ENCODE data around the gene RRP9.

RRP9 gene

DNA sequence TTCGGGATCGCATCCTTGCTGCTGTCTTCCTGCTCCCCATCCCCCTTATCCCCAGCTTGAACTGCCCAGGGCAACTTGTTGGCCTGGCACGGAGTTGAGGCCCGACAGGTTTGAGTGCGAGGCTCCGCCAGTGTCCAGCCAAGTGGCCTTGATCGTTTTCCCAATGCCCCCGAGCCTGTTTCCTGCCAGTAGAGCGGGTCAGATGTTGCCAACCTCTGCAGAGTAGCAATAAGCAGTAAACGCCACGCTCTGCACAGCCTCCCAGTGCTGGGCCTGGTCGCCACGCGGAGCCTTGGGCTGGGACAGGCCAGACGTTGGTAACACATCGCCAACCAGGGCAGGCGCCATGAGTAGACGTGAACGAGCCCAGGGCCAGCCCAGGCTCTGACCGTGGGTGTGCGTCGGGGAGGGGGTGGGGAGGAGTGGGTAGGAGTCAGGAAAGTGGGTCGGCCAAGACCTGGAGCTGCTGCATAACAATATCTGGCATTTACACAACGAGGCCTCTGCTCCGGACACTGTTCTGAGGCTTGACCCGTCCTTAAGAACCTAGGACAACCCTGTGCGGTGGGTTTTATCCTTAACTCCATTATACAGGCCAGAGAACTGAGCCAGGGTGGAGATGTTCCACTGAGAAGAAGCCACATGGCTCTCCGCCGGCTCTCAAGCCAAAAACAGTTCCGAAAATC is 32.7 kb upstream of the RRP9 start:
- in situ Hi-C loops (cut with HindIII; ENCODE audit: low sequenced_read_pairs), result no loop called here

DNA sequence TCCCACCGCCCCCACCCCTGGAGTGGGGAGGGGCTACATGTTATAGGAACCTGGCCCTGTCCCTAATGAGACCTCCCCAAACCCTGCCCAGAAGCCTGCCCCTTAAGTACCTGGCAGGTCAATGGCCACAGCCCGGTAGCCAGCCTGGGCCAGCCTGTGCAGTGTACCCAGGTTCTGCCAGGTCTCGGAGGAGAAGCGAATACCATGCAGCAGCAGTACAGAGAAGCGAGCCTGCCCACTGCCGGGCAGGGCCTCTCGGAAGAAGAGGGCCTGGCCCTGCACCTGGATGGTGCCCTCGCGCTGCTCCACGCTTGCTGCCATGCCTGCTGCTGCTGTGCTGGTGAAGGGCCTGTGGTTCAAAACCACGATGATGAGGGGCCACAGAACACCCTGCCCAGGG is 29.6 kb upstream of the RRP9 start:
- in situ Hi-C loops (cut with HindIII; ENCODE audit: low sequenced_read_pairs), result no loop called here

DNA sequence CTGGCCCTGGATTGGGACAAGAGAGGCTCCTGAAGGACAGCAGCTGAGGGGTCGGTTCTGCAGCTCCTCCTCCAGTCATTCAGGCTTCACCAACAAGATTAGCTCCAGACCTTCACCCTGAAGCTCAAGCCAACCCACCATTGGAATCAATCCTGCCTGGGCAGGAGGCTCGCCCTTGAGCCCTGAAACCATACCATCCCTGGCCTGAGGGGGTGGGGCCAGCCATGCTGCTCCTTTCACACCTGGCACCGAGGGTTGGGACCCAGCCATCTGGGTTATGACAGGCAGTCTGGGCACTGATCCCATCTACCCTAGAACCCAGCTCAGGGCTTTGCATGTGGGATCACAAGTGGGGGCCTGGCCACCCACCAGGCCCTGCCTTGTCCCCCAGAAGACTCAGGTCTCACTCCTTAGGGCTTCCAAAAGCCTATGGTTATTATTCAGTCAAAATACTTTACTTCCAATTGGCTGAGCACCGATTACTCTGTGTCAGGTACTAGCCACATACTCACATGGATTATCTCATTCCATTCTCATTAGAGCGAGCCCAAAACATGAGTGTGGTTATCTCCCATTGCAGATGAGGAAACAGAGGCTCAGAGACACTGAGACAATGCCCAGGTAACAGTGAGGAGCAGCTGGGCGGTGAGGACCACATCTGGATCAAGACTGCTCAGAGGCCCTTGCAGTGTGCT is 29.0 kb upstream of the RRP9 start:
- in situ Hi-C loops (cut with HindIII; ENCODE audit: low sequenced_read_pairs), result no loop called here

DNA sequence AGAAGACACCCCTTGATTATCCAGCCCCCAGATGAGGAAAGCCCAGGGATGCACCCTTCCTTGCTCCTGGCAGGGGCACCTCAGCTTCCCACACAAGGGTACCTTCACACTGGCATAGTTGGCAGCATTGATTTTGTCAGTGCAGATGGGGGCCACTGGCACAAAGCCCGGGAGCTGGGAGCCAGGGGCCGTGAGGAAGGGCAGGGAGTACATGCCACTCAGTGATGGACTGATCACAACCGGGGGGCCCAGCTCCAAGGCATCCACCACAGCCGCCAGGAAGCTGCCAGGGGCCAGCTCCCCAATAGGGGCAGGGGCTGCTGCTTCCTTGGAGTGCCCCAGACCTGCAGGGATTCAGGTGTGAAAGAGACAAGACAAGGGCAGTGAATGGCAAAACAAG is 28.1 kb upstream of the RRP9 start:
- in situ Hi-C loops (cut with HindIII; ENCODE audit: low sequenced_read_pairs), result loop anchor here (10.0 kb wide), 2 partner anchors 75 to 125 kb away; no protein-coding TSS in a partner anchor

DNA sequence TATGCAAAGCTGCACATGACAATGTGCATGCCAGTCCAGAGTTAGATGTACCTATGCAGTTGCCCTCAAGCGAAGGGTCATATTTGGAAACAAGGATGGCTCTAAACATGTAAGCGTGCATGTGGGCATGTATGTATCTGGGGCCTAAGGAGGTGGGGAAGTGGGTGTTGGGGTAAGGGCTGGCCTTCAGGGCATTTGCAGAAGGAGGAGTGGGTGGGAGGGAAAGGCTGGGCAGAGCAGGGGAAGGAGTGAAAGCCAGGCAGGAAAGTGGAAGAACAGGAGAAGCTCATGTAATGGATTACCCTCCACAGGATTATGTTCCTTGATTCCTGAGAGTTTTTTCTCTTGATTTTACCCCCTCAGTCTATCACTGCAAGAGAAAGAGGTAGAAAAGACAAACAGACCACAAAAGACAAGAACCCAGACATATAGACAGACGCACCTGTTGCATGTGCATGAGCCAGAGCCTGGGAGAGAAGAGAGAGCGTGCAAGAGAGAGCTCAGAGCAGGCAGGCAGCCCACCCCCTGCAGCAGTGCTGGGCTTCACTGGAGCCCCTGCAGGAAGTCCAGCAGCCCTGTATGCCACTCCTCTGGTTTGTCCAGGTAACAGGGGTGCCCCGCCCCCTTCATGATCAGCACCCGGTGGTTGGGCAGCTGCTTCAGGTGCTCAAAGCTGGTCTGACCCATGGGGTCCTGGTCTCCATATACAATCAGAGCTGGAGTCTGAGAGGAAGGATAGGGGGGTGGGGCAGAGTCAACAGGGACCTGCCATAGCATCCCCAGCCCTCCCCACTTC is 27.4 kb upstream of the RRP9 start:
- in situ Hi-C loops (cut with HindIII; ENCODE audit: low sequenced_read_pairs), result loop anchor here (10.0 kb wide), 2 partner anchors 74 to 126 kb away; no protein-coding TSS in a partner anchor

DNA sequence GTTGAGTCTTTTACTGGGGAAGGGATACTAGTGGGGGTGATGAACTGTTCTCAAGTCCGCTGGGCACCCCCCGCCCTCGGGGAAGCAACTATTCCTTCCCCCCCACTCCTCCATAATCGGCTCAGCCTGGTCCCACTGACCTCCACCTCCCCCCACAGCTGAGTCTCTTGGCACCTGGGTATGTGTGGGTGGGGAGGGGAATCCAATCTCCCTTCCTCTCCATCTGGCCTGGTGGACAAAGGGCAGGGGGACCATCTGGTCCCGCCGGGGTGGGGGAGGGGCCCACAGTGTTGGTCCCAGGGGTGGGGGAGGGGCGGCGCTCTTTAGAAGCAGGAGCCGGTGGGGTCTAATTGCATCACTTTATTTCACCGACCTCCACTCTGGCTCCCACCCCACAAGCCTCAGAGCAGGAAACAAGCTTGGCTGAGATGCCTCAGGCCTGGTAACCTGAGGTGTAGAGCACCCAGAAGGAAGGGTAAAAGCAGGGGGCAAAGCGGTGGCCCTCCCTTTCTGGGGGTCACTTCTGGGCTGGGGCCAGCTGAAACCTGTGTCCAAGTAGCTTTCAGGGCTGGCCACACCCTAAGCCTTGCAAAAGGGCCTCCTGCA is 26.6 kb upstream of the RRP9 start:
- in situ Hi-C loops (cut with HindIII; ENCODE audit: low sequenced_read_pairs), result loop anchor here (10.0 kb wide), 2 partner anchors 73 to 127 kb away; no protein-coding TSS in a partner anchor

DNA sequence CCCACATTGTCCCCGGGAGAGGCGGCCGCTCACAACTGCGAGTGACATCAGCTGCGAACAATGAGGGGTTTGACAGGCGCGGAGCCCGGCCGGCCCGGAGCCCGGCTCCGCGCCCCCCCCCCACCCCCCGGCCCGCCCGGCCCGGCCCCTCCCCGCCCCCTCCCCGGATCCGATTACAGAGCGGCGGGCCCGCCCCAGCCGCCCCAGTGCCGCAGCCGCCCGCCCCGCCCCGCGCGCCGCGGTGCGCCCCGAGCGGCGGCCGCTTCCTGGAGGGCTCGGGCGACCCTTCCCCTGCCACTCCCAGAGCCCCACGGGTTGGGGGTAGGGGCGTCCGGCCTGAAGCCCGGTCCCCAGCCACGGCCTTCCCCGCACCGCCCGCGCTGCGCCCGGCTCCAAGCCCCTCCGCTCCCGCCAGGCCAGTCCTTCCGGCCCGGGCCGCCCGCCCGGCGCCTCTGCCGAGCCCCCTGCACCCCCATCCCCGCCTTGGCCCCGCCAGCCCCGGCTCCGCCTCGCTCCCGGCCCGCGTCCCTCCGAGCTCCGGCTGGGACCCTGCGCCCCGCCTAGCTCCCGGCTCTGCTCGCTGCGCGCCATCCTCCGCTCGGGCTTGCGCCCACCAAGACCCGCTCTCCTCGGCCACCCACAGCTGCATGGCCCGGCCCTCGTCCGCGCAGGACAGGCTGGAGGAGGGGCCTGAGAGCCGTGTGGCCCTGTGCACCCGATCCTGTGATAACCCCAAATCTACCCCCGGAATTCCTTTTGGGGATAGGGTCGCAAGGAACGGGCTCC is 25.9 kb upstream of the RRP9 start, which contains the start of gene PCBP4:
TSS of gene PCBP4 (minus strand) at position 71 of the 786 bp plus-strand sequence. CDS start 6,214 bp downstream, outside the sequence.
- in situ Hi-C loops (cut with HindIII; ENCODE audit: low sequenced_read_pairs), result loop anchor here (10.0 kb wide), 2 partner anchors 73 to 127 kb away; no protein-coding TSS in a partner anchor

DNA sequence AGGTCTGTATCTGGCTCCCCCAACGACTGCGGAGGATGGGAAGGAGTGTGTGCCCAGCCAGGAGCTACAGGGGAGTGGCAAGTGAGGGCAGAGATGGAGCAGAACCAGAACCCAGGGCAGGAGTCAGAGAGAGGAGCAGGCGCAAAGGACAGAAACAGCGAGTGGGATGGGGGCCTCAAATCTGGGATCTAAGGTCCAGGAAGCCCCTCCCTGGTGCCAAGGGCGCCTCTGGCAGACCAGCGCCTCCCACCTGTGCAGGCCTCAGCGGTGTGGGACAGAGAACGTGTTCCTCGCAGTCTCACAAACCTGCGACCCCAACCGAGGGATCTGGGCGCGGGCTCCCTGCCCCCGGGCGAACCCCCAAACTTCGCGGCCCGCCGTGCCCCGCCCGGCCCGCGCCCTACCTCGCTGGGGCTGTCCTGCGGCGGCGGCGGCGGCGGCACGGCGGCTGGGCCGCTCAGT is 25.2 kb upstream of the RRP9 start:
- in situ Hi-C loops (cut with HindIII; ENCODE audit: low sequenced_read_pairs), result loop anchor here (10.0 kb wide), 2 partner anchors 72 to 128 kb away; no protein-coding TSS in a partner anchor

DNA sequence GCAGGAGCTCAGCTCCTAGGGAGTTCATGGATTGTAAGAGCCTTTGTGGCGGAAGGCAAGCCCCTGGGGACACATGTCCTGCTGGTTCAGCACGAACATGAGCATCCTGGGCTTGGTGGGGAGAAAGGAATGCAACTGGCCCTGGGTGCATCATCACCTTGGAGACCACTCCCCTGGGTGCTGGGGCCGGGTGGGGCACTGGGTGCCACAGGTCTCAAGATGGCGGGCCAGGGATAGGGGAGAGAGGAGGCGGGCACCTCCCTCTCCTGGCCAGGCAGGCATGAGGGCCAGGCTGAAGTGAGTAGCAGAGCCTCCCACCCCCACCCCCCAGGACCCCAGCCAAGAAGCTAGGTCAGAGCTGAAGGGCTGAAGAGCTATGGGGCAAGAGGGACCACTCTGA is 24.8 kb upstream of the RRP9 start:
- in situ Hi-C loops (cut with HindIII; ENCODE audit: low sequenced_read_pairs), result loop anchor here (10.0 kb wide), 2 partner anchors 72 to 128 kb away; no protein-coding TSS in a partner anchor

DNA sequence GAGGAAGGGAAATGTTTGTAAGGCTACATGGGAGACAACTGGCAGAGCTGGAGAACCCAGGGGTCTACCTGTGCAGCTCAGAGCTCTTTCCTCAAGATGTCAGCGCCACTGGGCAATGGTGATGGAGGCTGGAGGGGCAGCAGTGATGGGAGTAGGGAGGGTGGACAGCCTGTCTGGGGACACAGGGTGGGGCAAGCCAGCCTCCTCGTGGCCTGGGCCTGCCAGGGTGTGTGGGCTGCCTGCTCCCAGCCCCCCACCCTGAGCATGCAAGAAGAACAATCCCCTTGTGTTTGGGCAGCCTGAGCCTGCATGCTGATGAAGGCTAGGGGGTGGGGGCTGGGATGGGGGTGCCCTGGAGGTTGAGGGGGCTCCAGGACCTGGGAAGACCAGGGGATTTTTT is 24.3 kb upstream of the RRP9 start:
- in situ Hi-C loops (cut with HindIII; ENCODE audit: low sequenced_read_pairs), result loop anchor here (10.0 kb wide), 2 partner anchors 71 to 129 kb away; no protein-coding TSS in a partner anchor

DNA sequence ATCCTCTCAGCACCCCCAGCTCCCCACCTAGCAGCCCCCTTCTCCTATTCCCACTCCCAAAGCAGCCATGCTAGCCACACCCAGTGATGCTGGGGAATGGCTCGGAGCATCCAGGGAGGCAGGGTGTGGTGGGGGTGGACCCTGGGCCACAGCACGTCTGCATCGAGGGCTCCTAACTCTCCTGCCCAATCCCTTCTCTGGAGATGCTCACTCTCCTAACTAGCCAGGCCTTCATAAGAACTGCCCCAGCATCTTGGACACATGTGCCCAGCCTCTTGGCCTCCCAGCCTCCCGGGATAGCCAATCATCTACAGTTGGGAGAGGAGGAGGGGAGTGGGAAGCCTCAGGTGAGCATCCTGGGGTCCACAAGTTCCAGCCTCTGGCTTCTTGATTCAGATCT is 22.8 kb upstream of the RRP9 start:
- in situ Hi-C loops (cut with HindIII; ENCODE audit: low sequenced_read_pairs), result loop anchor here (10.0 kb wide), 2 partner anchors 70 to 130 kb away; no protein-coding TSS in a partner anchor

DNA sequence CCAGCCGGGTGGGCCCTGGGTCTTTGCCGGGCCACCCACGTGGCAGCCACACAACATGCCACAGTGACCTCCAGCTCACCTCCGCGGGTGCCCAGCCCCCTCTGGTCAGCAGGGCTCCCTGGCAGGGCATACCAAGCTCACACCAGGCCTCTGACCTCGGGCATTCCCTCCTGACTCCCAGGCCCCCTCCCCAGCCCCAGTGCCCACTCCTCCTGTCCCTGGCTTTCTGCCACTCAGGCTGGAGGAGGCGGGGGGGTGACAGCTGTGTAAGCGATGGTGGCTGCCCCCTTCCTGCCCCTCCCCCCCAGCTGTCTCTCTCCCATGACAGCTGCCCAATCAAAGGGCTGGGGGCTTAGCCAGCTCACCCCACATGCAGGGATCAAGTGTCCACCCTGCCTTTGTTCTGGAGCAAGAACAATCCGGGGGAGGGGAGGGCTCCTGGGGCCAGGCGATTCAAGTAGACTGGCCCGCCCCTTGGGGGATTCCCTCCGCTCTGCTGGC is 22.3 kb upstream of the RRP9 start:
- in situ Hi-C loops (cut with HindIII; ENCODE audit: low sequenced_read_pairs), result loop anchor here (10.0 kb wide), 2 partner anchors 69 to 131 kb away; no protein-coding TSS in a partner anchor

DNA sequence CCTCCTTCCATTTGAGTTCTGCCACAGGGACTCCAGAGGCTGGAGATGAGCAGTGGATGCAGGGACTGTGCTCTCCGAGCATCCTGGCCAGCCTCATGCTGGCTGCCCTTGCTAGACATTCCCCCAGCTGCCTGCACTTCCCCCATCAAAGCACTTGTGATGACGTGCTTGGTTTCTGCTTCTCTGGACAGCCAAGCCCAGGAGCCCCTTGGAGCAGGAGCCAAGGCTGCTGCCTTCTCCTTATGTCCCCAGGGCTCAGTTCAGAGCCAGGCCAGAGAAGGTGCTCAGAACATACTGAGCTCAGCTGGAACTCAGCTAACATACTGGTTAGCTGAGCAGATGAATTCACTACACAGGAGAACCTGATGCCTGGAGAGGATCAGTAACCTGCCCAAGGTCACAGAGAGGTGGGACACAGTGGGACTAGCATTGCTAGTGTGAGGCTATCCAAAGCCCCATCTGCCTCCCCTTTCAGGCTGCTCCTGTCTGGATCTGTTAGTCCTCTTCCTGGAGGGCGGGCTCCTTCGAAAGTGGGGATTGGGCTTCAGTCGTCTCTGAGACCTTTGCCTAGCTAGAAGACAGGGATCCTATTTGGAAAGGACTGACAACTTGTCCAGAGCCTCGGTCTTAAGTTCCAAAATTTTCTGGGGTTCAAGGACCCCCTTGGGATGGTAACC is 21.3 kb upstream of the RRP9 start:
- in situ Hi-C loops (cut with HindIII; ENCODE audit: low sequenced_read_pairs), result loop anchor here (10.0 kb wide), 2 partner anchors 68 to 132 kb away; no protein-coding TSS in a partner anchor

DNA sequence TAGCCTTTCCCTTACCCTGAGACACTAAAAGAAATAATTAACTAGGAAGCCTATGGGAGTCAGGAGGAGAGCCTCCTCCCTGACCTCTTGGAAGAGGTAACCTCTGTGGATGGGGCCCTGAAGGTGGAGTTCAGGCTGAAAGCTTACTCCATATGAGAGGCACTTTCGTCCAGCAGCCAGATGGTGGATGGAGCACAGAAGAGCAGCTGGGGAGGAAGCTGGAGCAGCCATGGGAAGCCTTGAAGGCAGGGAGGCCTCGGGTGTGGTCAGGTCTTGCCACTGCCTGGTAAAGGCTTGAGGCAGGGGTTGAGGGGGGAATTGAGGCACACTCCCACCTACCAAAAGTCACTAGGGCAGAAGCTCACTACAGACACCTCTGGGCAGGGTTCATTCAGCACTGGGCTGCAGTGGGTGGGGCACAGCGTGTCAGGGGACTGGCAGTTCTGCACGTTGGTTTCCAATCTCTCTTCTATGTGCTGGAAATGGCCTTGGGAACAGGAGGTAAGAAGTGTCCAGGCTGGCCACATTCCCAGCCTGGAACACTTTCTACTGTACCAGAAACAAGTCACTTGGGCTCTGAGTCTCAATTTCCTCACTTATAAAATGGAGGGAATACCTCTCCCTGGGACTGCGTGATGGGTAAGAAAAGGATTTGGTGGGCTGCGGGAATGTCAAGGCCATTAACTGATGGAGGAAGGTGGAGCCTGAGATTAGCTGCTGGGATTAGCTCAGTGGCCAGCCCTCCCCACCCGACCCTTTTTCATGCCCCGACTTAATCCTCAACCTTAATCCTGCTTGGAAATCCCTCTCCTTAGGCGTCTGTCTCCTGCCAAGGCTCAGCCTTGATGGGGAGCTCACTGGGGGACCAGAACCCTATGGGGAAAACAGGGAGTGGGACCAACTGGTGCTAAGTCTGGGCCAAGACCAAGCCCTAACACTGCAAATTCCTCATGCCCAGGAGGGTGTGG is 20.2 kb upstream of the RRP9 start:
- in situ Hi-C loops (cut with HindIII; ENCODE audit: low sequenced_read_pairs), result loop anchor here (10.0 kb wide), 2 partner anchors 67 to 133 kb away; no protein-coding TSS in a partner anchor

DNA sequence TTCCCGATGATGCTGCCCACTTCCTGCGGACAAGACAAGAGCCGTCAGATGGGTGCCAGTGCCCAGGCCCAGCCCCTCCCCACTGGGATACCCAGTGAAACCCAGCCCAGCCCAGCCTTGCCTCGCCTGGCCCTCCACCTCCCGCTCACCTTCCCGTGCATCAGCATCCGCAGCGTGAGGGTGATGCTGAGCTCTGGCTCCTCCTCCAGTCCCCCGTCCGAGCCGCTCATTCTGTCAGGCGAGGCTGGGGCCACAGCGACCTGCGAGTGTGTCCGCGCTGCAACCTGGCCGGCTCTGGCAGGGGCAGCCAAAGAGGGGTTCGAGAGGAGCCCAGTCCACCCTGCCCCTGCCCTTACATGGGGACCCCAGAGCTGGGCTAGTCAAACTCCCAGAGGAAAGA is 19.3 kb upstream of the RRP9 start:
- in situ Hi-C loops (cut with HindIII; ENCODE audit: low sequenced_read_pairs), result loop anchor here (10.0 kb wide), 2 partner anchors 66 to 134 kb away; no protein-coding TSS in a partner anchor

DNA sequence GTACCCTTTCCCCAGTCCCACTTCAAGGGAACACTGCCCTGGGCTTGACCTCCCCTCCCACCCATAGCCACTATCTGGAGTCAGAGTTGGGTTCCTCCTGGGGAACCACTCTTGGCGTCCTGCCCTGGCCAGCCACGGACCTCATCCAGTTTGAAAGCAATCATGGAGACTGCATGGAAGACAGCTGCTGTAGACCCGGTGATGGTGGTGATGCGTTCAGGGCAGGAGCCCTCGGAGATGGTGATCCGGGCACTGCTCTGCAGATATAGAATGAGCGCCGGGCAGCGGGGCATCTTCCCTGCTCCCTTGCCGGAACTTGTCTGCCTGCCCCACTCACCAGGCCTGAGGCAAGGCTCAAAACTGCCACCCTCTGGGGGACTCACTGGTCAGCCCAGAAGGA is 18.7 kb upstream of the RRP9 start:
- in situ Hi-C loops (cut with HindIII; ENCODE audit: low sequenced_read_pairs), result loop anchor here (10.0 kb wide), 2 partner anchors 66 to 134 kb away; no protein-coding TSS in a partner anchor

DNA sequence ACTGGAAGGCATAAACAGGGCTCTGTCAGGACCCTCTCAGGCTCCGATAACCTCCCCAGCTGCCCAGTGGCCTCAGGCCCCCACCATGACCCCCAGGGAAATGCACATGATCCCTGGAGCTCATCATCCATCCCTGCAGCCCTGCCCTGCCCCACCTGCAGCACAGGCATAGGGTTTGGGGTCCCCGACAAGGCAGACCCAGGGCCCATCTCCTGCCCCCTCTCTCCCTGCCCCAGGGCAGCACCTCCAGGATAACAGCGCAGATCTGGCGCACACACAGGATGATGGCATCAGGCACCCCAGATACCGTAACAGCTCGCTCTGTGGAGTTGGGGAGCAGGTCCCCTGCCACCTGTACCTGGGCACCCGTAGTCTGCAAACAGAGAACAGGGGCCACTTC is 17.9 kb upstream of the RRP9 start:
- in situ Hi-C loops (cut with HindIII; ENCODE audit: low sequenced_read_pairs), result loop anchor here (10.0 kb wide), 2 partner anchors 65 to 135 kb away; no protein-coding TSS in a partner anchor
